GM20000 (cell line): ENCODE results near the gene TMCO2.

Experiments used
- DNase-seq: peaks from one replicate; pipeline ENCODE4 v3.0.0; 2012; ENCODE audit warnings: low spot score
- CTCF ChIP-seq: IDR thresholded peaks from 2 replicates; pipeline ENCODE4 v1.5.1; 2012; ENCODE audit warnings: mild to moderate bottlenecking, control low read depth; ENCODE audit errors: extremely low read depth, missing control alignments

Gene TMCO2

GRCh38 chr1:40224040-40224439, 23.7 kb upstream of the TMCO2 start:
- no peak for DNase-seq
- TF ChIP-seq CTCF = no peak

- no peak for DNase-seq
- no peak for TF ChIP-seq CTCF
These were observed 21.5 kb upstream of the TMCO2 start for GRCh38 chr1:40226192-40226591.

GRCh38 chr1:40232444-40232843, 15.3 kb upstream of the TMCO2 start:
- no peak for TF ChIP-seq CTCF
- peak; percentile 66 for DNase-seq

GRCh38 chr1:40239626-40240025, 8.1 kb upstream of the TMCO2 start:
- DNase-seq = no peak
- no peak for TF ChIP-seq CTCF

- TF ChIP-seq CTCF = no peak
- DNase-seq = no peak
These were observed 7.3 kb upstream of the TMCO2 start for GRCh38 chr1:40240390-40240789.

- no peak for DNase-seq
- no peak for TF ChIP-seq CTCF
These were observed 6.4 kb upstream of the TMCO2 start for GRCh38 chr1:40241362-40241761.

- no peak for DNase-seq
- no peak for TF ChIP-seq CTCF
These were observed 4.4 kb upstream of the TMCO2 start for GRCh38 chr1:40243351-40243750.
